ENCODE data around the gene CYB5RL. TPM values are rescaled to one million over a fixed set of nuclear protein-coding genes. Genes with fewer than 3 reads are reported as not detected.
"Not testable (repeated sequence)": the region's sequence is repeated elsewhere in the genome, so short reads cannot be mapped to it uniquely, and the experiment has no call there.

The CYB5RL gene
- total RNA-seq, 1 experiment from 2014 or later: 12.9 TPM

DNA sequence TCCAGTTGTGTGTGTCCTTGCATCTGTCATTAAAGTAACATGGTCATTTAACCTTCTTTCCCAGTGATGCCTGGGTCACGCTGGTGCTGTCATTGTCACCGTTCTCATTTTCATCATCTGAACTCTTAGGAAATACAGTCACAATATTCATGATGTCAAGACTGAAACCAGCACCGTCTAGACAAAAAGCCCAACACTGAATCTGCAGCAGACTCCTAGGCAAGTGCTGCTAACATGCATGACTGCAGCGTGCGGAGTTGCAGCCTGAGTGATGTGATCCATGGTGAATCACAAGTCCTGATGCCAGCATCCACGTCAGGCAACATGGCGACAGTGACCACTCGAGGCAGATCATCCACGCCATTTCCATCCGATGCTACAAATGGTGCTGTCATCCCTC, 37.8 kb upstream of the CYB5RL start:
- Mint-ChIP-seq H3K4me1 (ENCODE audit: low read depth, unreplicated experiment) (no peaks in the 10 kb centered on the region), H3K27ac (ENCODE audit: unreplicated experiment) (no peak overlapping the region), H3K36me3 (ENCODE audit: insufficient read depth, unreplicated experiment) (no peaks in the 10 kb centered on the region), H3K4me3 (ENCODE audit: low read depth, unreplicated experiment) (no peak overlapping the region), H3K9me3 (ENCODE audit: low read depth, unreplicated experiment) (no peaks in the 10 kb centered on the region), H3K27me3 (ENCODE audit: unreplicated experiment) (no peaks in the 10 kb centered on the region)
- no peak for DNase-seq
- BruUV-seq (replicated peaks): no TSS peak
- TF ChIP-seq CTCF (IDR thresholded peaks at IDR 0.05; ENCODE audit: unreplicated experiment): no peak
- intact Hi-C loops (cut with micrococcal nuclease; ENCODE audit: unreplicated experiment): no loop called here
- CTCF ChIA-PET: no interaction called here

DNA sequence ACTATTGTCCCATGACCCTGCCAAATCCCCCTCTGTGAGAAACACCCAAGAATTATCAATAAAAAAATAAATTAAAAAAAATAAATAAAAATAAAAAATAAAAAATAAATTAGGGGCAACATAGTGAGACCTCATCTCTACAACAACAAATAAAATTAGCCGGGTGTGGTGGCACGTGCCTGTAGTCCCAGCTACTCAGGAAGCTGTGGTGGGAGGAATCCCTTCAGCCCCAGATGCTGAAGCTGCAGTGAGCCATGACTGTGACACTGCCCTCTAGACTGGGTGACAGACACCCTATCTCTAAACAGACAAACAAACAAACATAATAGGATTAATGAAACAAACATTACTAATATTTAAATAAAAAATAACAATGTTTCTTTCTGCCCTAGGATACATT, 34.5 kb upstream of the CYB5RL start:
- BruUV-seq (replicated peaks): no TSS peak
- CTCF ChIA-PET: no interaction called here
- no peak for DNase-seq
- Mint-ChIP-seq H3K27me3 (ENCODE audit: unreplicated experiment) (no peaks in the 10 kb centered on the region), H3K27ac (ENCODE audit: unreplicated experiment) (no peak overlapping the region), H3K4me3 (ENCODE audit: low read depth, unreplicated experiment) (no peak overlapping the region), H3K4me1 (ENCODE audit: low read depth, unreplicated experiment) (no peaks in the 10 kb centered on the region), H3K36me3 (ENCODE audit: insufficient read depth, unreplicated experiment) (no peaks in the 10 kb centered on the region), H3K9me3 (ENCODE audit: low read depth, unreplicated experiment) (no peaks in the 10 kb centered on the region)
- intact Hi-C loops (cut with micrococcal nuclease; ENCODE audit: unreplicated experiment): no loop called here
- no peak for TF ChIP-seq CTCF (IDR thresholded peaks at IDR 0.05; ENCODE audit: unreplicated experiment)

- CTCF ChIA-PET; BruUV-seq (replicated peaks); H3K4me1 Mint-ChIP-seq (ENCODE audit: low read depth, unreplicated experiment); H3K36me3 Mint-ChIP-seq (ENCODE audit: insufficient read depth, unreplicated experiment); H3K27me3 Mint-ChIP-seq (ENCODE audit: unreplicated experiment); DNase-seq; H3K9me3 Mint-ChIP-seq (ENCODE audit: low read depth, unreplicated experiment); H3K4me3 Mint-ChIP-seq (ENCODE audit: low read depth, unreplicated experiment); intact Hi-C loops (cut with micrococcal nuclease; ENCODE audit: unreplicated experiment); H3K27ac Mint-ChIP-seq (ENCODE audit: unreplicated experiment): not testable (repeated sequence)
These were observed 33.4 kb upstream of the CYB5RL start for GRCh38 chr1:54233196-54233595.

DNA sequence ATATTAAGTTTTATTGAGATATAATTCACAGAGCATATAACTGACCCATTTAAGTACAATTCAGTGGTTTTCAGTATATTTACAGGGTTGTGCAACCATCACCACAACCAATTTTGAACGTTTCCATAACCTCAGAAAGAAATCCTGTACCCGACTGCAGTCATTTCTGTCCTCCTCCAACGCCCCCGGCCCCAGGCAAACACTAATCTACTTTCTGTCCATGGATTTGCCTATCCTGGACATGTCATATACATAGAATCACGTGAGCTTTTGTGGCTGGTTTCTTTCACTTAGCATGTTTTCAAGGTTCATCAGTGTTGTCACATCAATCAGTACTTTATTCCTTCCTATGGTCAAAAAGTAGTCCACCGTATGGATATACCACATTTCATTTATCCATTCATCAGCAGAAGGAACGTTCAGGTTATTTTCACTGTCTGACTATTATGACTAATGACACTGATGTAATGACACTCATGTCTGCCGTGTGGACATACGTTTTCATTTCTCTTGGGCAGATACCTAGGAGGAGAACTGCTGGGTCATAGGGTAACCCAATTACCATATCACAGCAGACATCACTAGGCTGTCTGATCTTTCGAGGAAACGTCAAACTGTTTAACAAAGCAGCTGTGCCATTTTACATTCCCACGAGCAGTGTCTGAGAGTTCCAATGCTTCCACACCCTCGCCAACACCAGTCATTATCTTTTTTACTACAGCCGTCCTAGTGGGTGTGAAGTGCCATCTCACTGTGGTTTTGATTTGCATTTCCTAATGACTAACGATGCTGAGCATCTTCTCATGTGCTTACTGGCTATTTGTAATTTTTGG, 30.9 kb upstream of the CYB5RL start:
- Mint-ChIP-seq H3K9me3 (ENCODE audit: low read depth, unreplicated experiment) (no peaks in the 10 kb centered on the region), H3K4me1 (ENCODE audit: low read depth, unreplicated experiment) (no peaks in the 10 kb centered on the region), H3K36me3 (ENCODE audit: insufficient read depth, unreplicated experiment) (no peaks in the 10 kb centered on the region), H3K27me3 (ENCODE audit: unreplicated experiment) (no peaks in the 10 kb centered on the region), H3K4me3 (ENCODE audit: low read depth, unreplicated experiment) (no peak overlapping the region), H3K27ac (ENCODE audit: unreplicated experiment) (no peak overlapping the region)
- DNase-seq: no peak
- CTCF ChIA-PET: no interaction called here
- intact Hi-C loops (cut with micrococcal nuclease; ENCODE audit: unreplicated experiment): no loop called here
- no peak for TF ChIP-seq CTCF (IDR thresholded peaks at IDR 0.05; ENCODE audit: unreplicated experiment)
- BruUV-seq (replicated peaks): no TSS peak

DNA sequence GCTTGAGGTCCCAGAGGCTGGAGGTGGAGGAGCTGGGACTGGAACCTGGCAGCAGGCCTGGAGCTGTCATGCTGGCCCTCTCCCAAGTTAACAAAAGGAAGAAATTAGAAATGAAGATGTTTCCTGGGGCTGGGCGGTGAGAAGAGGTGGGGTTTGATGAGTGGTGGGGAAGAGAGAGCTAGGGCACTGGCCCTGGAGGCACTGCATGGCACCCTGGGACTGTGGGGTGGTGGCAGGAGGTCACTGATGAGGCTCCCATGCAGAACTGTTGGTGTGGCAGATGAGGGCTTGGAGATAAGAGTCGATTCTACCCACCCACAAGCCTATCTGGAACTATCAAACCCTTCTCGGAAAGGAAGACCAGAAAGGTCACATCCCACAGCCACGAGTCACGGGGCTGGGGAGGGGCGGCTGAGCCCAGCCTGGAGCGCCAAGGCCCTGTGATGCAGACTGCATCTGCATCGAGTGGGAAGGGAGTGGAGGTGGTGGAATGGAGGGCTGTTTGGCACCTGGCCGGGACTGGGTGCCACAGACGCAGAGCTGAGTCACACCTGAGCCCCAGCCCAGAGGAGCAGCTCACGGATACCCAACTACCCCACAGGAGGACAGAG, 29.6 kb upstream of the CYB5RL start:
- Mint-ChIP-seq H3K4me1 (ENCODE audit: low read depth, unreplicated experiment) (no peaks in the 10 kb centered on the region), H3K27me3 (ENCODE audit: unreplicated experiment) (no peaks in the 10 kb centered on the region), H3K36me3 (ENCODE audit: insufficient read depth, unreplicated experiment) (peaks cover 5% of the 10 kb centered on the region), H3K4me3 (ENCODE audit: low read depth, unreplicated experiment) (no peak overlapping the region), H3K27ac (ENCODE audit: unreplicated experiment) (no peak overlapping the region), H3K9me3 (ENCODE audit: low read depth, unreplicated experiment) (no peaks in the 10 kb centered on the region)
- CTCF ChIA-PET: interaction anchor here (0.9 kb wide), 1 partner anchor 178 kb away, joined by 7 read pairs; no protein-coding TSS in a partner anchor
- intact Hi-C loops (cut with micrococcal nuclease; ENCODE audit: unreplicated experiment): no loop called here
- TF ChIP-seq CTCF (IDR thresholded peaks at IDR 0.05; ENCODE audit: unreplicated experiment): no peak
- DNase-seq: peak; percentile 30
- no TSS peak for BruUV-seq (replicated peaks)
